ENCODE data around the gene PKNOX2.

- TF ChIP-seq CTCF (IDR thresholded peaks at IDR 0.05): no peak
- no peak for TF ChIP-seq POLR2A (IDR thresholded peaks at IDR 0.05)
These were observed 38.4 kb downstream of the PKNOX2 start for GRCh38 chr11:125202977-125203376.
